RWPE2 (cell line): ENCODE results near the gene TPTE.
"Not testable (repeated sequence)": the region's sequence is repeated elsewhere in the genome, so short reads cannot be mapped to it uniquely, and the experiment has no call there.

Experiments used
- ATAC-seq: fragments of 200-7000 bp; cut with Tn5 transposase; 3 replicates; pipeline ENCODE4 v1.9.1; 2021; ENCODE audit warnings: low read depth
- DNase-seq: peaks from one replicate; pipeline ENCODE4 v3.0.0-alpha.2; 2020; ENCODE audit warnings: low spot score
- H3K27ac ChIP-seq: fragments of 450-650 bp; 2 replicates; pipeline ENCODE4 v1.5.1; 2017; ENCODE audit warnings: mild to moderate bottlenecking; ENCODE audit not compliant: poor library complexity, severe bottlenecking
- H3K27me3 ChIP-seq: fragments of 250-450 bp; sonication (Bioruptor Pico); 2 replicates; pipeline ENCODE4 v1.5.1; 2021; ENCODE audit warnings: mild to moderate bottlenecking, moderate library complexity; ENCODE audit not compliant: insufficient read depth, poor library complexity, severe bottlenecking
- H3K36me3 ChIP-seq: fragments of 250-450 bp; sonication (Bioruptor Pico); 2 replicates; pipeline ENCODE4 v1.5.1; 2020; ENCODE audit warnings: low read depth, mild to moderate bottlenecking, moderate library complexity
- H3K4me1 ChIP-seq: fragments of 250-450 bp; sonication (Bioruptor Pico); 2 replicates; pipeline ENCODE4 v1.5.1; 2021; ENCODE audit warnings: mild to moderate bottlenecking, moderate library complexity; ENCODE audit not compliant: insufficient read depth, poor library complexity, severe bottlenecking
- H3K4me3 ChIP-seq: fragments of 250-450 bp; sonication (Bioruptor Pico); 2 replicates; pipeline ENCODE4 v1.5.1; 2021; ENCODE audit warnings: mild to moderate bottlenecking, moderate library complexity; ENCODE audit not compliant: severe bottlenecking
- H3K9me3 ChIP-seq: fragments of 250-450 bp; sonication (Bioruptor Pico); 2 replicates; pipeline ENCODE4 v1.5.1; 2021; ENCODE audit warnings: mild to moderate bottlenecking, moderate library complexity; ENCODE audit not compliant: severe bottlenecking
- TF ChIP-seq, protein P1 (sequence below): fragments of 450-650 bp; IDR thresholded peaks from one replicate; pipeline ENCODE4 v1.5.1; 2017; ENCODE audit warnings: mild to moderate bottlenecking, moderate library complexity; ENCODE audit not compliant: poor library complexity, severe bottlenecking

The TPTE gene

GRCh38 chr21:10521091-10521598 lies at the start of gene TPTE:
TSS of gene TPTE (plus strand) at chr21:10521583. CDS start at chr21:10538724, 17,141 bp downstream.
- TF ChIP-seq, protein P1, sequence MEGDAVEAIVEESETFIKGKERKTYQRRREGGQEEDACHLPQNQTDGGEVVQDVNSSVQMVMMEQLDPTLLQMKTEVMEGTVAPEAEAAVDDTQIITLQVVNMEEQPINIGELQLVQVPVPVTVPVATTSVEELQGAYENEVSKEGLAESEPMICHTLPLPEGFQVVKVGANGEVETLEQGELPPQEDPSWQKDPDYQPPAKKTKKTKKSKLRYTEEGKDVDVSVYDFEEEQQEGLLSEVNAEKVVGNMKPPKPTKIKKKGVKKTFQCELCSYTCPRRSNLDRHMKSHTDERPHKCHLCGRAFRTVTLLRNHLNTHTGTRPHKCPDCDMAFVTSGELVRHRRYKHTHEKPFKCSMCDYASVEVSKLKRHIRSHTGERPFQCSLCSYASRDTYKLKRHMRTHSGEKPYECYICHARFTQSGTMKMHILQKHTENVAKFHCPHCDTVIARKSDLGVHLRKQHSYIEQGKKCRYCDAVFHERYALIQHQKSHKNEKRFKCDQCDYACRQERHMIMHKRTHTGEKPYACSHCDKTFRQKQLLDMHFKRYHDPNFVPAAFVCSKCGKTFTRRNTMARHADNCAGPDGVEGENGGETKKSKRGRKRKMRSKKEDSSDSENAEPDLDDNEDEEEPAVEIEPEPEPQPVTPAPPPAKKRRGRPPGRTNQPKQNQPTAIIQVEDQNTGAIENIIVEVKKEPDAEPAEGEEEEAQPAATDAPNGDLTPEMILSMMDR: no peak
- Histone ChIP-seq H3K27ac (no peak within 1 kb of the TSS), H3K9me3 (peaks cover 6% of the 10 kb centered on the region), H3K36me3 (no peaks in the 10 kb centered on the region), H3K27me3 (no peaks in the 10 kb centered on the region), H3K4me1 (no peaks in the 10 kb centered on the region), H3K4me3 (no peak within 1 kb of the TSS)
- no peak for ATAC-seq
- no peak for DNase-seq

DNA sequence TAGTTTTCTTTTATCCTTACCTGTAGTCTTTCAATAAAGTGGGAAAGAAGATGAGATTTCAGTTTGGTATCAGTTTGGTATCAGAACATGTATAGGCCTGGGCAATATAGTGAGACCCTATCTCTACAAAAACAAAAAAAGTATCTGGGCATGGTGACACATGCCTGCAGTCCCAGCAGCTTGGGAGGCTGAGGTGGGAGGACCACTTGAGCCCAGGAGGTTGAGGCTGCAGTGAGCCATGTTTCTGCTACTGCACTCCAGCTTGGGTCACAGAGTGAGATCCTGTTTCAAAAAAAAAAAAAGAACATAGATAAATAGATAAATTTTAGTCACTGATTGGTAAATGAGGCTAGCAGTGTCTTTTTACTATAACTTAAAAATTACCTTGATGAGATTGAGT lies 49.4 kb upstream of the TPTE start:
- not testable (repeated sequence) for H3K4me1 ChIP-seq, H3K27ac ChIP-seq, H3K36me3 ChIP-seq, H3K27me3 ChIP-seq, H3K4me3 ChIP-seq, H3K9me3 ChIP-seq, DNase-seq, ATAC-seq

- not testable (repeated sequence) for ATAC-seq, H3K9me3 ChIP-seq, H3K4me1 ChIP-seq, H3K4me3 ChIP-seq, H3K36me3 ChIP-seq, H3K27ac ChIP-seq, H3K27me3 ChIP-seq, DNase-seq
These were observed 43.6 kb upstream of the TPTE start for GRCh38 chr21:10477794-10478193.

- not testable (repeated sequence) for H3K4me1 ChIP-seq, DNase-seq, H3K36me3 ChIP-seq, H3K27me3 ChIP-seq, H3K4me3 ChIP-seq, H3K9me3 ChIP-seq, H3K27ac ChIP-seq
- ATAC-seq: peak; percentile 17; the same call in 1 of the 3 replicates
These were observed 41.5 kb upstream of the TPTE start for GRCh38 chr21:10479875-10480274.

DNA sequence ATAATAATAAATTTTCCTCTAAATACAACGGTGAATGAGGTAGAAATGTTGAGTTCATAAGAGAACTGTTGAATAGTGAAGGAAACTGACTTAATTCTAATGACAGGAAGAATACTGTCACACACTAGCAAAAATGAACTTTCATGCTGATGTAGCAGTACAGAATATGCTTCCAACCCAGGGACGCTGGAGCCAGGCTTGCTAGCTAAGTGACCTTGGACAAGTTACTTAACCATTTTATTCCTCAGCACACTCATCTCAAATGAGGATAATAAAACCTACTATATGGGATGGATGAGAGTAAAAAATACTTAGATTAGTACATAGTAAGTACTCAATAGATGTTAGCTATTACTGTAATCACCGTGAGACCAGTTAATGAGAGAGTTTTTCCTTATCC lies 36.5 kb upstream of the TPTE start:
- not testable (repeated sequence) for H3K27me3 ChIP-seq, H3K36me3 ChIP-seq, H3K9me3 ChIP-seq, H3K4me3 ChIP-seq, H3K4me1 ChIP-seq, ATAC-seq, H3K27ac ChIP-seq, DNase-seq

- ATAC-seq, H3K27me3 ChIP-seq, H3K27ac ChIP-seq, H3K4me3 ChIP-seq, H3K36me3 ChIP-seq, H3K9me3 ChIP-seq, DNase-seq, H3K4me1 ChIP-seq: not testable (repeated sequence)
These were observed 30.9 kb upstream of the TPTE start for GRCh38 chr21:10490453-10490852.

DNA sequence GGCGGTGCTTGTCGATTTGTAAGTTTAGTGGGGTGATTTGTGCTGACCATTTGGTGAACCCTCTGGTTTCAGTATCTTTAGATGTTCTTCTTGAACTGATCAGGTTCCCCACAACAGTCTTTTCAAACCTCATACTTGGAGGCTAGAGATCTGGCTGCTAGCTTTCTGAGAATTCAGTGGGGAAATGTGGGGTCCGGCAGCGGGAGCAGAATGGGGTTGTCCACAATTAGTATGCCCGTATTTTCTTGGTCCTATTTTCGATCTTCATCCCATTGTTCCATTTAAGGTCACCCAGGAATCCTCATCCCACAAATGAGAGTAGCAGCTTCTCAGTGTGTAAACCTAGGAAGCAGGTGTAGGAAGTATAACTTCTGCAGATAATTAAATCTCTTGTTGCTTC lies 10.3 kb upstream of the TPTE start:
- DNase-seq (no peak), ATAC-seq (no peak)
- no peaks in the 10 kb centered on the region for H3K27me3 ChIP-seq
- H3K9me3 ChIP-seq: no peaks in the 10 kb centered on the region
- no peaks in the 10 kb centered on the region for H3K4me1 ChIP-seq
- no peak overlapping the region for H3K27ac ChIP-seq
- TF ChIP-seq, protein P1: no peak
- H3K36me3 ChIP-seq: no peaks in the 10 kb centered on the region
- no peak overlapping the region for H3K4me3 ChIP-seq

DNA sequence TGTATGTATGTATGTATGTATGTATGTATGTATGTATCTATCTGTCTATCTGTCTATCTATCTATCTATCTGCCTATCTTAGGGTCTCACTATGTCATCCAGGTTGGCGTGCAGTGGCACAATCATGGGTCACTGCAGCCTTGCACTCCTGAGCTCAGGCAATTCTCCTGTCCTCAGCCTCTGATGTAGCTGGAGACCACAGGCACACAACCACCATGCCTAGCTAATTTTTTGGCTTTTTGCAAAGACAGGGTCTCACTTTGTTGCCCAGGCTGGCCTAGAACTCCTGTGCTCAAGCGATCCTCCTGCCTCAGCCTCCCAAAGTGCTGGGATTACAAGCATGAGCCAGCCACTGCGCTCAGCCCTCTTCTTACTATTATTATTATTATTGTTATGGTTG lies 4.5 kb upstream of the TPTE start:
- H3K27me3 ChIP-seq, H3K4me1 ChIP-seq, H3K9me3 ChIP-seq, ATAC-seq, H3K4me3 ChIP-seq, DNase-seq, H3K36me3 ChIP-seq, H3K27ac ChIP-seq: not testable (repeated sequence)

DNA sequence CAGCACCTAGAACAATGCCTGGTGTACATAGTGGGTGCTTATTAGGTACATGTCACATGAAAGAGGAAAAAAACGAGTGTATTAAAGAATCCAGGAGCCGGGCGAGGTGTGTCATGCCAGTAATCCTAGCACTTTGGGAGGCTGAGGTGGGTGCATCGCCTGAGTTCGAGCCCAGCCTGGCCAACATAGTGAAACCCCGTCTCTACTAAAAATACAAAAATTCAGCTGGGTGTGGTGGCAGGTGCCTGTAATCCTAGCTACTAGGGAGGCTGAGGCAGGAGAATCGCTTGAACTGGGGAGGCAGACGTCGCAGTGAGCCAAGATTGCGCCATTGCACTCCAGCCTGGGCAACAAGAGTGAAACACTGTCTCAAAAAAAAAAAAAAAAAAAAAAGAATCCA lies 3.5 kb upstream of the TPTE start:
- not testable (repeated sequence) for ATAC-seq, H3K27me3 ChIP-seq, H3K4me1 ChIP-seq, H3K4me3 ChIP-seq, H3K9me3 ChIP-seq, H3K36me3 ChIP-seq, H3K27ac ChIP-seq, DNase-seq

GRCh38 chr21:10521835-10522500 lies 585 bp downstream of the TPTE start:
- H3K27ac ChIP-seq, ATAC-seq, H3K9me3 ChIP-seq: not testable (repeated sequence)

More at GRCh38 chr21:10521835-10522500, 585 bp downstream of the TPTE start:
- not testable (repeated sequence) for H3K27me3 ChIP-seq, DNase-seq, H3K4me1 ChIP-seq, H3K36me3 ChIP-seq, H3K4me3 ChIP-seq
